Choroid plexus epithelial cell (primary cell): Measurements from ENCODE around the gene ASZ1.

ENCODE experiments used
- DNase-seq: peaks from one replicate; pipeline ENCODE4 v3.0.0-alpha.2; 2010; ENCODE audit warnings: low read depth
- H3K4me3 ChIP-seq: 2 replicates; pipeline ENCODE4 v1.5.1; 2011; ENCODE audit warnings: low read depth, mild to moderate bottlenecking, control low read depth, low read length, moderate library complexity
- CTCF ChIP-seq: conservative IDR thresholded peaks from 2 replicates; pipeline ENCODE4 v1.5.1; 2011; ENCODE audit warnings: low read depth, mild to moderate bottlenecking, control low read depth, inconsistent platforms, low read length, moderate library complexity

ASZ1 gene

GRCh38 chr7:117323851-117324711, 103.2 kb downstream of the ASZ1 start:
- H3K4me3 ChIP-seq = peak overlapping the region; percentile 52
- no peak for TF ChIP-seq CTCF
- DNase-seq = peak; percentile 35

GRCh38 chr7:117323305-117323850, 103.9 kb downstream of the ASZ1 start:
- peak overlapping the region; percentile 52 for H3K4me3 ChIP-seq
- TF ChIP-seq CTCF = no peak
- peak; percentile 23 for DNase-seq

- peak; percentile 7 for DNase-seq
- TF ChIP-seq CTCF = no peak
- H3K4me3 ChIP-seq = peak within 1 kb of the TSS; percentile 52
Observed at GRCh38 chr7:117322741-117323304, 104.5 kb downstream of the ASZ1 start, which contains the start of gene WNT2. Gene WNT2, minus strand, starts transcription at chr7:117323058. Its CDS starts 69 bp downstream, at chr7:117322989.

- DNase-seq = no peak
- H3K4me3 ChIP-seq = no peak overlapping the region
Observed at GRCh38 chr7:117320523-117320922, 106.8 kb downstream of the ASZ1 start.

GRCh38 chr7:117319181-117319580, 108.1 kb downstream of the ASZ1 start:
- no peak for DNase-seq

More at GRCh38 chr7:117320523-117320922, 106.8 kb downstream of the ASZ1 start:
- TF ChIP-seq CTCF = no peak

GRCh38 chr7:117313582-117313981, 113.7 kb downstream of the ASZ1 start:
- no peak for DNase-seq
- no peak for TF ChIP-seq CTCF
- H3K4me3 ChIP-seq = no peak overlapping the region

More at GRCh38 chr7:117319181-117319580, 108.1 kb downstream of the ASZ1 start:
- no peak for TF ChIP-seq CTCF
- no peak overlapping the region for H3K4me3 ChIP-seq
